Sigmoid colon (tissue), 4 donors: Measurements from ENCODE around the gene SLC25A38.

Source experiments
- EP300 ChIP-seq, 4 donors: sonication (generic); formaldehyde crosslinking; IDR thresholded peaks; one replicate each; pipeline ENCODE4 v1.6.1; 2017; ENCODE audit warnings: antibody characterized with exemption in 4 of 4
- POLR2A ChIP-seq, 2 donors: fragments of 450-650 bp; IDR thresholded peaks; one replicate each; pipeline ENCODE4 v1.6.1; 2016; ENCODE audit warnings: antibody characterized with exemption in 2 of 2, mild to moderate bottlenecking in 2 of 2, moderate library complexity in 2 of 2
- POLR2AphosphoS5 ChIP-seq, 4 donors: sonication (generic); formaldehyde crosslinking; IDR thresholded peaks; one replicate each; pipeline ENCODE4 v1.6.1; 2017; ENCODE audit warnings: antibody characterized with exemption in 4 of 4
- TF ChIP-seq, protein P1 (sequence below), 4 experiments: fragments of 450-650 bp in 3 of 4; fragments of 200-600 bp in 1 of 4; IDR thresholded peaks; one replicate each; pipeline ENCODE4 v1.5.1; 2016 to 2019; ENCODE audit warnings: antibody characterized with exemption in 4 of 4, mild to moderate bottlenecking in 3 of 4, moderate library complexity in 2 of 4

DNA sequence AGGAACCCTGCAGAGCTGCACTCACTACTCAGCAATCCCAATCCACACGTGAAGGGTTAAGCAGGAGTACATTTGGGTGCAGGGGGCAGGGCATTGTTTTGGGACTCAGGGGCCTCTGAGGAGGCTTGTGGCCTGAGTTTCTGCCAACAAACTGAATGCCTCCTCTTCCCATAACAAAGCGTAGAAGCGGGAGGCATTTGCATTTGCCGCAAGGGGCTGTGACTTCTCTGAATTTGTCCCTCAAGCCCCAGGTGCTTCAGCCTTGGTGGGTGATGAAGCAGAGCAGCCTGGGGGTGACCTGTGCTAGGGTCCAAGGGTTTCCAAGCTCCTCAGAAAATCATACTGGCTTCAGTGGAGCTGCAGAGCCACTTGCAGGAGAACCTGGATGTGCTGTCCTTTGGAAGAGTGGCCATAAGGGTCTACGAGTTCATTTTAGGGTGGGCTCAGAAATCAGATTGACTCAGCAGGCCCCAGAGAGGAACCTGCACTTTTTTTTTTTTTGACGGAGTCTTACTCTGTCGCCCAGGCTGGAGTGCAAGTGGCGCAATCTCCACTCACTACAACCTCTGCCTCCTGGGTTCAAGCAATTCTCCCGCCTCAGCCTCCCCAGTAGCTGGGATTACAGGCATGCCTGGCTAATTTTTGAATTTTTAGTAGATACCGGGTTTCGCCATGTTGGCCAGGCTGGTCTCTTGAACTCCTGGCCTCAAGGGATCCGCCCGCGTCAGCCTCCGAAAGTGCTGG is 21.9 kb downstream of the SLC25A38 start:
- TF ChIP-seq, protein P1, sequence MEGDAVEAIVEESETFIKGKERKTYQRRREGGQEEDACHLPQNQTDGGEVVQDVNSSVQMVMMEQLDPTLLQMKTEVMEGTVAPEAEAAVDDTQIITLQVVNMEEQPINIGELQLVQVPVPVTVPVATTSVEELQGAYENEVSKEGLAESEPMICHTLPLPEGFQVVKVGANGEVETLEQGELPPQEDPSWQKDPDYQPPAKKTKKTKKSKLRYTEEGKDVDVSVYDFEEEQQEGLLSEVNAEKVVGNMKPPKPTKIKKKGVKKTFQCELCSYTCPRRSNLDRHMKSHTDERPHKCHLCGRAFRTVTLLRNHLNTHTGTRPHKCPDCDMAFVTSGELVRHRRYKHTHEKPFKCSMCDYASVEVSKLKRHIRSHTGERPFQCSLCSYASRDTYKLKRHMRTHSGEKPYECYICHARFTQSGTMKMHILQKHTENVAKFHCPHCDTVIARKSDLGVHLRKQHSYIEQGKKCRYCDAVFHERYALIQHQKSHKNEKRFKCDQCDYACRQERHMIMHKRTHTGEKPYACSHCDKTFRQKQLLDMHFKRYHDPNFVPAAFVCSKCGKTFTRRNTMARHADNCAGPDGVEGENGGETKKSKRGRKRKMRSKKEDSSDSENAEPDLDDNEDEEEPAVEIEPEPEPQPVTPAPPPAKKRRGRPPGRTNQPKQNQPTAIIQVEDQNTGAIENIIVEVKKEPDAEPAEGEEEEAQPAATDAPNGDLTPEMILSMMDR (IDR thresholded peaks at IDR 0.05) = no peak
- TF ChIP-seq POLR2A (IDR thresholded peaks at IDR 0.05) (no peak), EP300 (IDR thresholded peaks at IDR 0.05) (no peak), POLR2AphosphoS5 (IDR thresholded peaks at IDR 0.05) (no peak)
